Endothelial cell of umbilical vein (primary cell): ENCODE results near the gene CILP.

ENCODE experiments used
- CTCF ChIP-seq, 2 donors: IDR thresholded peaks; 1 replicate in 1 of 2; 2 replicates in 1 of 2; pipeline ENCODE4 v1.5.1; 2011; ENCODE audit warnings: low read length in 2 of 2, mild to moderate bottlenecking in 2 of 2, moderate library complexity in 2 of 2, control low read depth in 1 of 2, inconsistent platforms in 1 of 2, low read depth in 1 of 2; ENCODE audit not compliant: insufficient read depth in 1 of 2; ENCODE audit errors: extremely low read depth in 1 of 2
- FOS ChIP-seq: IDR thresholded peaks from 2 replicates; pipeline ENCODE4 v1.6.1; 2011; ENCODE audit warnings: mild to moderate bottlenecking, low read length, moderate library complexity, borderline replicate concordance; ENCODE audit not compliant: insufficient read depth
- MAX ChIP-seq: IDR thresholded peaks from 2 replicates; pipeline ENCODE4 v1.6.1; 2011; ENCODE audit not compliant: insufficient read depth, insufficient read length
- MYC ChIP-seq: IDR thresholded peaks from one replicate; pipeline ENCODE4 v1.6.1; 2011; ENCODE audit warnings: mild to moderate bottlenecking, low read depth, low read length
- POLR2A ChIP-seq: IDR thresholded peaks from 2 replicates; pipeline ENCODE4 v1.6.1; 2012; ENCODE audit warnings: low read depth, mild to moderate bottlenecking, control low read depth, low read length

DNA sequence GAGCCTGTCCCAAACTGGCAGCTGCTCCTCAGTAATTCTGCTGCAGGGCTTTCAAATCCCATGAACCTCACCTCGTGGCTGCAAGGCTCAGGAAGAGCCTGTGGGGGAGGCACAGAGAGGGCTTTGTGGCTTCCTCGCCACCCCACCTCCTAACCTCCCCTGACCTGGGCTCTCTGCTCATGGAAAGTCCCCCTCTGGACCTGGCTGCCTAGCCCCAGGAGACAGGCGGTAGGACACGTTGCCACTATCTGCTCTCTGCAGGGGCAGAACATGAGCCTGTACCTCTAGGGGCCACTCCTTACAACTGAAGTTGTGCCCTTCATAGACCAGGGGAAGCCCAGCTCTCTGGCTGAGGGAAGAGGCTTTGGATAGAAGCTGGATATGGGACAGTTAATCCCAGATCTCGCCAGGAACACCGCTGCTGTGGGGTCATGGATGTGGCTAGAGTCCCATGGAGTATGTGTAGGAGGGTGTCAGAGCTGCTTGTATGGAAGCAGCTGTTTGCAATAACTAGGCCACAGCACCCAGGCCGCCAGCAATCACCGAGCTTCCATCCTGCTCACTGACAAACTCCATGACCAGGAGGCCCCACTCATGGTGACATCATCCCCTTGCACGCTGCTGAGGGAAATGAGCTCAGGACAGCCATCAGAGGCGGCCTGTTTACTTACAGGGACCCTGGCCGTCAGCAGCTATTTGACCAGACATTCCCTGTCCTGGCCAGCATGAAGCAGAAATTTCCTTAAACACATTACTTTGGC, 34.0 kb upstream of the CILP start:
- no peak for TF ChIP-seq MYC
- TF ChIP-seq MAX = no peak
- no peak for TF ChIP-seq POLR2A
- TF ChIP-seq FOS = no peak
- TF ChIP-seq CTCF (IDR thresholded peaks at IDR 0.05; ENCODE audit: extremely low read depth in 1 of 2, insufficient read depth in 1 of 2, low read depth in 1 of 2, low read length in 2 of 2) = no peak
